RKO (cell line): ENCODE results near the gene DNM2.

Source experiments
- DNase-seq: peaks from one replicate; pipeline ENCODE4 v3.0.0-alpha.2; 2016; ENCODE audit warnings: low spot score

DNM2 gene

GRCh38 chr19:10691178-10691881 lies 26.5 kb upstream of the DNM2 start:
- no peak for DNase-seq

DNA sequence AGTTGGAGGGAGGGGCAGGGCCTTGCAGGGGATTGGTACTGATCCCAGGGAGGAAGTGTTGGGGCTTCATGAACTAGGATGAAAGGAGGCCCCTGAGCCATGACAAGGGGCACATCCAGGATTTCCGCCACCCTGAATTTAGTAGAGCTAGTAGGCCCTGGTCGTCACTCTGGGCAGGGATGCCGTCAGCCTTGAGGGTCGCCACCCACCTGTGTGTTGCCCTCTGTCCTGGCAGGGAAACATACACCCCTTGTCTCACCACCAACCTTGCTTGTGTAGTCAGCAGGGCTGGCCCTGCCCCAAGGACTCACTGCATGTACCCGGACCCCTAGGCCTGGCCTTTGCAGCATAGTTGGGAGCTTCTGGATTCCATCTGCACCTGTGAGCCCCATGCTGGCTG lies 26.0 kb upstream of the DNM2 start:
- DNase-seq, result no peak

- no peak for DNase-seq
Measured at GRCh38 chr19:10692673-10693264, 25.1 kb upstream of the DNM2 start.

DNA sequence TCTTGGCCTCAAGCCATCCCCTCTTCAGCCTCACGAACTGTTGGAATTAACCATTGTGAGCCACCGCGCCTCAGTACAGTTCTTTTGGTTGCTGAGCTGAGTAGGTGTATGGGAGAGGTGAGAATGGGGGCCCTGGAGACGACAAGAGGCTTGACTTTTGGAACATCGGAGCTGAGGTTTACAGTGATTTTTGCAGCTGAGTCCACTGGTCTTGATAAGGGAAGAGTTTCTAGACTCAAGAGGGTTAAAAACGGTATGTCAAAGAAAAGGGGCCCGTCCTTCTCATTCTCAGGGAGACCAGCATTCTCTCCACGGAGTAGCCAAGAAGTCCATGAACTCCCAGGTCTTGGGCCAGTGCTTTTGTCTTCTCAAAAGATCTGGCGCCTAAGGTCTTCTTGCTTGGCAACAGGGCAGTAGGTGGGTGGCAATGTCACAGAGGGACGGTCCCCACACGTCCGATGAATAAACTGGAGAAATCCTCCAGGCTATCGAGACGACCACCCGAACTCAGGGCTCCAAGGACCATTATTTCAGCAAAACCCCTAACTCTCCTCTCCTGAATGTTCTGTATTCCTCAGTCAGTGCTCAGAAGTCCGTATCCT lies 23.1 kb upstream of the DNM2 start:
- DNase-seq, result no peak

DNA sequence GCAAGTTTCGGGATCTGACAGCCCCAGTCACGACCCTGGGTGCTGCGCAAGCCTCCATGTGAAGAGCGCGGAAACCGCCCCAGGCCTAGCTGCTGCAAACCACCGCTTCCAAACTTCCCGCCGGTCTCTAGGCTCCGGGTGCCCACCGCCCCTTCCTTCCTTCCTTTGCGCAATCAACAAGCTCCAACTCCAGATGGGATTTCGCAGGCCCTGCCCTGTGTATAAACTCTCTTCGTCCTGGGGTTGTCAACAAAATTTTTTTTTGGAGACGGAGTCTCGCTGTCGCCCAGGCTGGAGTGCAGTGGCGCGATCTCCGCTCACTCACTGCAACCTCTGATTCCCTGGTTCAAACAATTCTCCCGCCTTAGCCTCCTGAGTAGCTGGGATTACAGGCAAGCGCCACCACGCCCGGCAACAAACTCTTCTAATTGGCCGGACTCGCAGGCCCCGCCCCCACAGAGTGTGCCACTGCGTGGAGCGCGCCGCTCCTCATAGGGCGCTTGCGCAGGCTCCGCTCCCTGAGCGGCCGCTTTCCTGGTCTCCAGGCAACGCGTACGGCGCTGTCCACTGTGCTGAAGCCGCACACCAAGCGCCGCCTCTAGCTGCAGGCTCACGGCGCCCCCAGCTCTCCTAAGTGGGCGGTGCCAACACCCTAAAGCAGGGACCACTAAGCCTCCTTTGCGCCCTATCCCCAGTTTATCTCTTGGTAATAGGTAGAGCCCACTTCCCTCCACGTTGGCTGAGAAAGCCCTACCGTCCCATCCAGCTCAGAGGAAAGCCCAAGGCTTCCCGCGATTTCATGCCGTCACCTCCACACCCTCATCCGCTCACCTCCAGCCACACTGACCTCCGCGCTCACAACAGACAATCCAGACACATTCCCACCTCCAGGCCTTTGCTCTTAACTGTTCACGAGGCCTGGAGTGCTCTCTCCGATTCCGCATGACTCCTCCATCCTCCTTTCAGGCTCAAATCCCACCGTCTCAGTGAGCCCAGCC lies 22.2 kb upstream of the DNM2 start:
- DNase-seq, result peak; percentile 87

GRCh38 chr19:10699650-10700335 lies 18.1 kb upstream of the DNM2 start:
- peak; percentile 71 for DNase-seq

GRCh38 chr19:10701955-10702525 lies 15.8 kb upstream of the DNM2 start:
- peak; percentile 42 for DNase-seq

GRCh38 chr19:10706990-10707389 lies 10.9 kb upstream of the DNM2 start:
- no peak for DNase-seq

GRCh38 chr19:10707440-10707839 lies 10.4 kb upstream of the DNM2 start:
- no peak for DNase-seq

- DNase-seq, result no peak
Measured at GRCh38 chr19:10708291-10708690, 9.6 kb upstream of the DNM2 start.

GRCh38 chr19:10712045-10712444 lies 5.8 kb upstream of the DNM2 start:
- DNase-seq, result no peak

- no peak for DNase-seq
Measured at GRCh38 chr19:10712754-10713153, 5.1 kb upstream of the DNM2 start.

GRCh38 chr19:10713317-10713716 lies 4.6 kb upstream of the DNM2 start:
- no peak for DNase-seq

DNA sequence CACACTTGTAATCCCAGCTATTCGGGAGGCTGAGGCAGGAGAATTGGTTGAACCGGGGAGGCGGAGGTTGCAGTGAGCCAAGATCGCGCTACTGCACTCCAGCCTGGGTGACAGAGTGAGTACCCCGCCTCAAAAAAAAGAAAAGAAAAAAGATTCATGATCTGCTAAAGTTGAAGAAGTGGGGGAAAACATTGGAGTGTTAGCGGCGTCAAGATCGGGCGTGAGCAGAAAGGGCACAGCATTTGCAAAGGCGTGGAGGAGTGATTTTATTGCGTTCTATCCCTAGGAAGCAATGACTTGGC lies 874 bp upstream of the DNM2 start:
- no peak for DNase-seq

GRCh38 chr19:10718205-10719196 lies 622 bp downstream of the DNM2 start:
- peak; percentile 50 for DNase-seq

- DNase-seq, result no peak
Measured at GRCh38 chr19:10719466-10719961, 1.6 kb downstream of the DNM2 start.

DNA sequence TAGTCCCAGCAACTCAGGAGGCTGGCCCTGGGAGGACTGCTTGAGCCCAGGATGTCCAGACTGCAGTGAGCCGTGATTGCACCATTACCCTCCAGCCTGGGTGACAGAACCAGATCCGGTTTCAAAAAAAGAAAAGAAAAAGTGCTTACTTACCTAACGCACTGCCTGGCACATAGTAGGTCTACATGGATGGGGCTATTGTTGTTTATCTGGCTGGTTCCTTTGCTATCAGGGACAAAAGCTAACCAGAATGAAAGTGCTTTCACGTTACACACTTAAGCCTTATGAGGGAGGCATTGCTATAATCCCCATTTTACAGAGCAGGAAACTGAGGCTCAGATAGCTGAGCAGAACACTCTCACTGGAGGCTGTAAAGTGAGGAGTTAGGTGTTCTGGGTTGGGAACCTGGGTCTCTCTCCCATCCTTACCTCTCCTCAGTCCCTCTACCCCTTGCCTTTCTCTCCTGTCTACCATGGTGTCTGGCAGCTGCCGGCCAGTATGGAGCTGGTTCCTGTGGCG lies 2.8 kb downstream of the DNM2 start:
- no peak for DNase-seq

DNA sequence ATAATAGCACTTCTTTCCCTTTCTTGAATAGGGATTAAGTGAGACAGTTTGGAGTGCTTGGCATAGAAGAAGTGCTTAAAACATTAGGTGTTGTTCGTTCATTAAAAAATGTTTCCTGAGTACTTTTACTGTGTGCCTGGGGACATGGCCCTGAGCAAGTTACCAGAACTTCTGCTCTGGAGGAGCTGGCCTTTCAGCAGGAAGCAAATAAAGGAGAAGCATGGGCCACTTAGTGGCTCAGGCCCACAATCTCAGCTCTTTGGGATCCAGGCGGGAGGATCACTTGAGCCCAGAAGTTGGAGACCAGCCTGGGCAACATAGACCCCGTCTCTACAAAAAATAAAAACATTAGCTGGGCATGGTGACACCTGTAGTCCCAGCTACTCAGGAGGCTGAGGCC lies 5.7 kb downstream of the DNM2 start:
- no peak for DNase-seq

DNA sequence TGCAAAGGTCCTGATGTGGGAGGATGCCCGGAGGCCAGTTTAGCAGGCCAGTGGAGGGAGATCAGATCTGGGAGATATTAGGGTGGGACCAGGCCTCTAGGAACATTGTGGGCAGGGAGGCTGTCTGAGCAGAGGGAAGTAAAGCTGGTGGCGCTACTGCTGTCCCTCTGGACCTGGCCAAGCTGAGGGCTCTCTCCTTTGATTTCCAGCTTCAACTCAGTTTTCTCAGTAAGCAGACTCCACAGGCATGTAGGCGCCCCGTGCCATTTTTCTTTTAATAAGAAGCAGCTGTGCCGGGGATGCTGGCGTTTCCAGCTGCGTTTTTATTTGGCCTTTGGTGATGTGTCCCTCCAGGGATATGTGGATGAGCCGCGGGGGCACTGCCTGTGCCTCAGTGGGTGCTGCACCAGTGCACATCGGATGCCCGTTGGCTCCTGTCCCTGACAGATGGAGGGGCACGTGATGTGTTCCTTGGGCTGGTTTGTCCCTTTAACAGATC lies 6.7 kb downstream of the DNM2 start:
- DNase-seq, result no peak

GRCh38 chr19:10725415-10725814 lies 7.5 kb downstream of the DNM2 start:
- DNase-seq, result no peak
